ENCODE measurements around the gene TIAL1.
"Not testable (repeated sequence)": the region's sequence is repeated elsewhere in the genome, so short reads cannot be mapped to it uniquely, and the experiment has no call there.

The TIAL1 gene

GRCh38 chr10:119531067-119531466 is 65.7 kb downstream of the TIAL1 start:
- no peak for DNase-seq (ENCODE audit: low read depth in 2 of 2)

- DNase-seq (ENCODE audit: low read depth in 2 of 2) = not testable (repeated sequence)
Observed at GRCh38 chr10:119528663-119529237, 68.0 kb downstream of the TIAL1 start.

GRCh38 chr10:119526621-119527592 is 69.9 kb downstream of the TIAL1 start:
- DNase-seq (ENCODE audit: low read depth in 2 of 2) = no peak

GRCh38 chr10:119526149-119526548 is 70.6 kb downstream of the TIAL1 start:
- DNase-seq (ENCODE audit: low read depth in 2 of 2) = no peak

- no peak for DNase-seq (ENCODE audit: low read depth in 2 of 2)
Observed at GRCh38 chr10:119525116-119525515, 71.6 kb downstream of the TIAL1 start.

GRCh38 chr10:119524720-119525070 is 72.1 kb downstream of the TIAL1 start:
- no peak for DNase-seq (ENCODE audit: low read depth in 2 of 2)

- no peak for DNase-seq (ENCODE audit: low read depth in 2 of 2)
Observed at GRCh38 chr10:119523895-119524719, 72.7 kb downstream of the TIAL1 start.
